GM03348 (cell line): ENCODE results near the gene LCN2.

ENCODE experiments used
- DNase-seq: peaks from one replicate; pipeline ENCODE4 v3.0.0; 2012; ENCODE audit warnings: low spot score

LCN2 gene

GRCh38 chr9:128201441-128202369 is 52.5 kb downstream of the LCN2 start:
- no peak for DNase-seq

GRCh38 chr9:128202648-128203023 is 53.4 kb downstream of the LCN2 start:
- no peak for DNase-seq
